Natural killer cell treated with Interleukin-12 subunit alpha and Interleukin-12 subunit beta and Interleukin-15 and Interleukin-18, amount 100 ng/mL, for 72 hours (primary cell): ENCODE results near the gene DIO1. TPM values are rescaled to one million over a fixed set of nuclear protein-coding genes. Genes with fewer than 3 reads are reported as not detected.
A peak's percentile ranks its signal among the peaks of the same experiment; 100 is the strongest.

ENCODE experiments used
- ATAC-seq, 2 donors: fragments of 150-1000 bp; cut with Tn5 transposase in 1 of 2; sonication (Bioruptor Pico), chemical (Tn5 transposase) in 1 of 2; 2 replicates each; pipeline ENCODE4 v1.10.0; 2021
- DNase-seq: peaks from one replicate; pipeline ENCODE4 v3.0.0; 2022; ENCODE audit warnings: low spot score
- H3K27ac Mint-ChIP-seq, 2 donors: 1 replicate in 1 of 2; 2 replicates in 1 of 2; pipeline ENCODE4 v1.8.0; 2022; ENCODE audit warnings: mixed read lengths in 2 of 2, mild to moderate bottlenecking in 1 of 2, moderate library complexity in 1 of 2
- H3K27me3 Mint-ChIP-seq, 2 donors: 1 replicate in 1 of 2; 2 replicates in 1 of 2; pipeline ENCODE4 v1.8.0; 2022; ENCODE audit warnings: mixed read lengths in 2 of 2
- H3K36me3 Mint-ChIP-seq: one replicate; pipeline ENCODE4 v1.8.0; 2022; ENCODE audit warnings: mixed read lengths
- H3K4me1 Mint-ChIP-seq, 2 donors: 1 replicate in 1 of 2; 2 replicates in 1 of 2; pipeline ENCODE4 v1.8.0; 2022; ENCODE audit warnings: low read depth in 2 of 2, mixed read lengths in 2 of 2, mild to moderate bottlenecking in 1 of 2
- H3K4me3 Mint-ChIP-seq: one replicate; pipeline ENCODE4 v1.8.0; 2022; ENCODE audit warnings: mixed read lengths
- H3K9me3 Mint-ChIP-seq: 2 replicates; pipeline ENCODE4 v1.8.0; 2022; ENCODE audit warnings: mixed read lengths
- total RNA-seq, 2 donors: library from RNA; stranded (reverse); gene quantifications; one replicate each; pipeline ENCODE4 v1.2.3, GENCODE V29; 2022

The DIO1 gene
- total RNA-seq, 2 donors from 2014 or later, result not detected

DNA sequence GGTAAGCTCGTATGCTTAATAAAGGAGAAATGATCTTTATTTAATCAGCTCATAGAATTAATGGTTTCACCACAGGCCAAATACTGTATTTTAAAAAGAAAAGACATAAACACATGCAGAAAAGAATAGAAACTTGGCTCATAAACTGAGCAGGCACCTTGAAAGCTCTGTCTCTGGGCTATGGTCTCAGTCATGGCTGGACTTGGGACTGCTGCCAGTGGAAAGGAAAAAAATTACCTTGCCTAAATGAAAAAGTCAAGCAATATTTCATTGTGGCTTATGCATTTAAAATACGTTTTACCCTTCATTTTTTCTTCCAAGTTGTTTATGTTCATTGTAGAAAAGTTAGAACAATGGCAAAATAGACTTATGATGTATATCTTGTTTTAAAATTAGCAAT, 60.1 kb downstream of the DIO1 start:
- Mint-ChIP-seq H3K9me3 (no peaks in the 10 kb centered on the region), H3K4me1 (peaks cover 17 to 21% of the 10 kb centered on the region in 2 donors), H3K4me3 (no peak overlapping the region), H3K36me3 (peaks cover 9% of the 10 kb centered on the region), H3K27me3 (no peaks in the 10 kb centered on the region), H3K27ac (no peak overlapping the region)
- ATAC-seq (no peak), DNase-seq (no peak)

- Mint-ChIP-seq H3K36me3 (peaks cover 9% of the 10 kb centered on the region), H3K9me3 (no peaks in the 10 kb centered on the region), H3K27me3 (no peaks in the 10 kb centered on the region), H3K27ac (peak overlapping the region; percentile 1 to 22), H3K4me1 (peaks cover 10 to 12% of the 10 kb centered on the region in 2 donors), H3K4me3 (no peak overlapping the region)
- ATAC-seq, result peak; percentile 82 to 88
- no peak for DNase-seq
Measured at GRCh38 chr1:53956308-53957168, 62.6 kb downstream of the DIO1 start.

GRCh38 chr1:53957194-53957818, 63.3 kb downstream of the DIO1 start:
- Mint-ChIP-seq H3K36me3 (peaks cover 9% of the 10 kb centered on the region), H3K27ac (peak overlapping the region; percentile 1 to 22), H3K9me3 (no peaks in the 10 kb centered on the region)

GRCh38 chr1:53959664-53960250, 65.8 kb downstream of the DIO1 start:
- peak; percentile 48 to 64 for ATAC-seq
- no peak overlapping the region for H3K4me3 Mint-ChIP-seq
- H3K9me3 Mint-ChIP-seq, result no peaks in the 10 kb centered on the region
- peaks cover 8% of the 10 kb centered on the region for H3K36me3 Mint-ChIP-seq
- peaks cover 10 to 12% of the 10 kb centered on the region in 2 donors for H3K4me1 Mint-ChIP-seq
- H3K27me3 Mint-ChIP-seq, result no peaks in the 10 kb centered on the region
- H3K27ac Mint-ChIP-seq, result no peak overlapping the region
- DNase-seq, result no peak

More at GRCh38 chr1:53957194-53957818, 63.3 kb downstream of the DIO1 start:
- H3K4me3 Mint-ChIP-seq, result no peak overlapping the region
- DNase-seq (no peak), ATAC-seq (peak in 1 of 2 donors; percentile 57)
- H3K4me1 Mint-ChIP-seq, result peaks cover 10 to 12% of the 10 kb centered on the region in 2 donors
- H3K27me3 Mint-ChIP-seq, result no peaks in the 10 kb centered on the region

Other genes with a start within 250 kb of the DIO1 start
- gene GLIS1, start 155.0 kb upstream of the DIO1 start, total RNA-seq, result not detected
- gene NDC1, start 55.9 kb upstream of the DIO1 start, total RNA-seq, result 10 to 100 TPM; 23.4 to 44.9 TPM
- 10 to 100 TPM; 16.9 to 25.3 TPM for gene YIPF1, start 4.4 kb upstream of the DIO1 start, total RNA-seq
- gene IFT25, start 51.5 kb downstream of the DIO1 start, total RNA-seq, result 10 to 100 TPM; 61.8 to 71.2 TPM
- gene LRRC42, start 52.2 kb downstream of the DIO1 start, total RNA-seq, result 10 to 100 TPM; 19.2 to 21.8 TPM
- not detected for gene LDLRAD1, start 124.0 kb downstream of the DIO1 start, total RNA-seq
- 100 to 1,000 TPM in 1 of 2 donors, 10 to 100 TPM in 1; 85.9 to 239 TPM for gene TMEM59, start 159.0 kb downstream of the DIO1 start, total RNA-seq
- 1 to 10 TPM; 9.3 to 9.5 TPM for gene TCEANC2, start 159.4 kb downstream of the DIO1 start, total RNA-seq